Right atrium auricular region (tissue), 2 donors: ENCODE results near the gene FGF1. TPM values are rescaled to one million over a fixed set of nuclear protein-coding genes. Genes with fewer than 3 reads are reported as not detected.

Experiments
- DNase-seq: peaks from one replicate; pipeline ENCODE4 v3.0.0-alpha.2; 2019; ENCODE audit warnings: low spot score
- H3K27ac ChIP-seq, 2 donors: fragments of 200-600 bp; sonication (generic); 1 replicate in 1 of 2; 2 replicates in 1 of 2; pipeline ENCODE4 v1.5.1; 2016 to 2019
- H3K27me3 ChIP-seq, 2 donors: fragments of 200-600 bp; sonication (generic); one replicate each; pipeline versions ENCODE4 v1.5.1 to v1.6.0; 2017 to 2019
- H3K36me3 ChIP-seq: fragments of 200-600 bp; sonication (generic); one replicate; pipeline ENCODE4 v1.5.1; 2016
- H3K4me1 ChIP-seq, 2 donors: fragments of 200-600 bp; sonication (generic); one replicate each; pipeline versions ENCODE4 v1.5.1 to v1.6.0; 2017 to 2019
- H3K4me3 ChIP-seq, 2 donors: fragments of 200-600 bp; sonication (generic); 1 replicate in 1 of 2; 2 replicates in 1 of 2; pipeline ENCODE4 v1.5.1; 2017 to 2019; ENCODE audit warnings: mild to moderate bottlenecking in 1 of 2, moderate library complexity in 1 of 2
- H3K9me3 ChIP-seq, 2 donors: fragments of 200-600 bp; sonication (generic); one replicate each; pipeline ENCODE4 v1.5.1; 2019
- CTCF ChIP-seq, 2 donors: fragments of 200-600 bp; sonication (generic); IDR thresholded peaks; one replicate each; pipeline ENCODE4 v1.5.1; 2019; ENCODE audit warnings: antibody characterized with exemption in 2 of 2
- total RNA-seq, 2 donors: library from RNA; depleted of rRNA; stranded (reverse); fragments of >200 nt; gene quantifications; one replicate each; pipeline ENCODE4 v1.1.0, GENCODE V29; 2016

Gene FGF1
- total RNA-seq, 2 donors from 2014 or later = 35.3 to 47.9 TPM

- H3K4me3 ChIP-seq = no peak overlapping the region
- peaks cover 0 to 47% of the 10 kb centered on the region in 2 donors for H3K4me1 ChIP-seq
- no peaks in the 10 kb centered on the region for H3K9me3 ChIP-seq
- no peak for TF ChIP-seq CTCF (IDR thresholded peaks at IDR 0.05)
- no peaks in the 10 kb centered on the region for H3K36me3 ChIP-seq
- DNase-seq = no peak
- no peaks in the 10 kb centered on the region for H3K27me3 ChIP-seq
- peak overlapping the region in 1 of 2 donors; percentile 28 for H3K27ac ChIP-seq
These were observed 141.7 kb downstream of the FGF1 start for GRCh38 chr5:142544071-142544753.

GRCh38 chr5:142542906-142543305 lies 143.0 kb downstream of the FGF1 start:
- Histone ChIP-seq H3K4me1 (peaks cover 0 to 38% of the 10 kb centered on the region in 2 donors), H3K36me3 (no peaks in the 10 kb centered on the region), H3K4me3 (no peak overlapping the region), H3K27ac (peak overlapping the region; percentile 54 to 72), H3K9me3 (no peaks in the 10 kb centered on the region), H3K27me3 (no peaks in the 10 kb centered on the region)
- no peak for DNase-seq
- peak in 1 of 2 donors; percentile 26 for TF ChIP-seq CTCF (IDR thresholded peaks at IDR 0.05)

Other genes starting within 250 kb of the FGF1 start
- gene ARHGAP26, start 84.3 kb upstream of the FGF1 start, total RNA-seq = 10 to 100 TPM; 29.8 to 31.6 TPM